Ovary (tissue), 9 donors: ENCODE data around the gene SMAD4. TPM values are rescaled to one million over a fixed set of nuclear protein-coding genes. Genes with fewer than 3 reads are reported as not detected.

Source experiments
- DNase-seq, 5 donors: peaks; one replicate each; pipeline ENCODE4 v3.0.0-alpha.2; 2019 to 2020
- H3K27ac ChIP-seq, 2 donors: fragments of 200-600 bp; one replicate each; pipeline versions ENCODE4 v1.5.1 to v1.8.0; 2019 to 2022
- H3K27me3 ChIP-seq: fragments of 200-600 bp; one replicate; pipeline ENCODE4 v1.8.0; 2022
- H3K36me3 ChIP-seq: fragments of 200-600 bp; sonication (generic); one replicate; pipeline ENCODE4 v1.5.1; 2019
- H3K4me1 ChIP-seq: one replicate; pipeline ENCODE4 v1.8.1; 2013; ENCODE audit warnings: mild to moderate bottlenecking, moderate library complexity; ENCODE audit not compliant: insufficient read depth
- H3K4me3 ChIP-seq: fragments of 200-600 bp; sonication (generic); one replicate; pipeline ENCODE4 v1.5.1; 2017
- H3K9me3 ChIP-seq, 2 donors: fragments of 200-600 bp in 1 of 2; sonication (generic) in 1 of 2; one replicate each; pipeline versions ENCODE4 v1.5.1 to v1.8.1; 2013 to 2019; ENCODE audit warnings: mild to moderate bottlenecking in 1 of 2, moderate library complexity in 1 of 2
- EP300 ChIP-seq: sonication (generic); formaldehyde crosslinking; IDR thresholded peaks from one replicate; pipeline ENCODE4 v1.6.1; 2017; ENCODE audit warnings: antibody characterized with exemption
- POLR2A ChIP-seq: fragments of 450-650 bp; IDR thresholded peaks from one replicate; pipeline ENCODE4 v1.6.1; 2017; ENCODE audit warnings: antibody characterized with exemption, mild to moderate bottlenecking, moderate library complexity
- WGBS, 3 donors: extraction: QIAGEN DNeasy Blood & Tissue Kit in 1 of 3; methylation state at CpG; one replicate each; pipeline versions ENCODE4 v1.1.5 to v1.1.7; 2013 to 2017; 5-methylcytosine and 5-hydroxymethylcytosine counted together
- intact Hi-C, 4 donors: fragments of 100-400 bp; cut with DNase I; formaldehyde crosslinking; loops; one replicate each; pipeline versions ENCODE4 v1.11.0 to v1.15.1; 2022 to 2023
- polyA plus RNA-seq, 2 donors: library from polyadenylated mRNA; stranded (reverse); fragments of 200-250 nt in 1 of 2; fragments of 350-450 nt in 1 of 2; fragmentation: Illumina TruSeq in 1 of 2; extraction: RNeasy Lipid Tissue Mini Kit (QIAGEN cat#74804) in 1 of 2; gene quantifications; one replicate each; pipeline ENCODE4 v1.2.3, GENCODE V29; 2013 to 2014
- total RNA-seq, 7 donors: library from RNA; depleted of rRNA in 2 of 7; stranded (reverse); fragments of >200 nt in 2 of 7; fragmentation: NEBNext Ultra II Directional in 3 of 7; extraction: Animal tissue kit (Norgen Biotek cat#: 25700) in 3 of 7; gene quantifications; one replicate each; pipeline versions ENCODE4 v1.1.0 to v1.2.4, GENCODE V29; 2016 to 2023
- TF ChIP-seq, protein P1 (sequence below), 3 donors: fragments of 450-650 bp in 2 of 3; fragments of 200-600 bp in 1 of 3; IDR thresholded peaks; one replicate each; pipeline versions ENCODE4 v1.5.1 to v1.8.0; 2016 to 2022; ENCODE audit warnings: antibody characterized with exemption in 3 of 3, mild to moderate bottlenecking in 1 of 3
- donor health status: DM: no; HTN: no; CAD: no; lungs with moderate emphysema.
- donor health status: DM: no; HTN: no; CAD: no.
- donor health status: Bipolar disorder and iron deficiency.
- donor health status: DM: yes; HTN: yes; CAD: no.
- donor health status: DM: no; HTN: no; CAD: no.
- donor health status: DM: yes; HTN: yes; CAD: no.

The SMAD4 gene
- total and polyA plus RNA-seq, 9 donors, result 38.5 to 159 (median 125) TPM

GRCh38 chr18:51076503-51076902, 46.5 kb downstream of the SMAD4 start:
- no peak overlapping the region for H3K27ac ChIP-seq
- H3K4me1 ChIP-seq, result peaks cover 7% of the 10 kb centered on the region
- H3K36me3 ChIP-seq, result no peaks in the 10 kb centered on the region
- H3K27me3 ChIP-seq, result no peaks in the 10 kb centered on the region
- no peak for TF ChIP-seq POLR2A
- no peak for TF ChIP-seq EP300
- TF ChIP-seq, protein P1, sequence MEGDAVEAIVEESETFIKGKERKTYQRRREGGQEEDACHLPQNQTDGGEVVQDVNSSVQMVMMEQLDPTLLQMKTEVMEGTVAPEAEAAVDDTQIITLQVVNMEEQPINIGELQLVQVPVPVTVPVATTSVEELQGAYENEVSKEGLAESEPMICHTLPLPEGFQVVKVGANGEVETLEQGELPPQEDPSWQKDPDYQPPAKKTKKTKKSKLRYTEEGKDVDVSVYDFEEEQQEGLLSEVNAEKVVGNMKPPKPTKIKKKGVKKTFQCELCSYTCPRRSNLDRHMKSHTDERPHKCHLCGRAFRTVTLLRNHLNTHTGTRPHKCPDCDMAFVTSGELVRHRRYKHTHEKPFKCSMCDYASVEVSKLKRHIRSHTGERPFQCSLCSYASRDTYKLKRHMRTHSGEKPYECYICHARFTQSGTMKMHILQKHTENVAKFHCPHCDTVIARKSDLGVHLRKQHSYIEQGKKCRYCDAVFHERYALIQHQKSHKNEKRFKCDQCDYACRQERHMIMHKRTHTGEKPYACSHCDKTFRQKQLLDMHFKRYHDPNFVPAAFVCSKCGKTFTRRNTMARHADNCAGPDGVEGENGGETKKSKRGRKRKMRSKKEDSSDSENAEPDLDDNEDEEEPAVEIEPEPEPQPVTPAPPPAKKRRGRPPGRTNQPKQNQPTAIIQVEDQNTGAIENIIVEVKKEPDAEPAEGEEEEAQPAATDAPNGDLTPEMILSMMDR (IDR thresholded peaks at IDR 0.05), result no peak
- no peaks in the 10 kb centered on the region for H3K9me3 ChIP-seq
- H3K4me3 ChIP-seq, result no peak overlapping the region
- no peak for DNase-seq
- WGBS, 3 donors, result 16 to 38% (median 20%) methylated on average over 4 of the region's 4 CpGs
- intact Hi-C loops, result no loop called here

DNA sequence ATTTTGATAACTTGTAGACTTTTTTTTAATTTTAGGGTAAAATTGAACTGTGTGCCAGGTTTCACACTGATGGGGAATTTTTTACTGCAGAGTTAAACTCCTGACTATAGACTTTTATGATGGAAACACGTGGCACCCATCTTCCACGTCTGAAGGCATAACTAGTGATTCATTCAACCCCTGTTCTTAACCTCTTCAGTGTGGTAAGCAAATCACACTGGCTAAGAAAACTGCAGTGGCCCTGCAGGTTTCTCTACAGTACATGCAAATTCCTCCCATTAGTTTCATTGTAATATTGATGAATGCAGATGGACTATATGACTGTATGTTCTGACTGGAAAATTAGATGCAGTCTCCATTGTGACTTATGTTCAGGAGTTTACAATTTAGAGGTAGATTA, 47.2 kb downstream of the SMAD4 start:
- WGBS, 3 donors, result 4 to 19% (median 10%) methylated on average over 2 of the region's 2 CpGs
- intact Hi-C loops, result no loop called here
- no peak for DNase-seq
- H3K4me3 ChIP-seq, result no peak overlapping the region
- peaks cover 7% of the 10 kb centered on the region for H3K4me1 ChIP-seq
- TF ChIP-seq EP300 (no peak), POLR2A (no peak)
- TF ChIP-seq, protein P1 (IDR thresholded peaks at IDR 0.05), result no peak
- H3K27ac ChIP-seq, result no peak overlapping the region
- no peaks in the 10 kb centered on the region for H3K27me3 ChIP-seq
- no peaks in the 10 kb centered on the region for H3K36me3 ChIP-seq
- H3K9me3 ChIP-seq, result no peaks in the 10 kb centered on the region

GRCh38 chr18:51078026-51078425, 48.0 kb downstream of the SMAD4 start:
- Histone ChIP-seq H3K27ac (no peak overlapping the region), H3K27me3 (no peaks in the 10 kb centered on the region), H3K9me3 (no peaks in the 10 kb centered on the region), H3K36me3 (no peaks in the 10 kb centered on the region), H3K4me3 (no peak overlapping the region), H3K4me1 (peaks cover 7% of the 10 kb centered on the region)
- WGBS, 3 donors, result 92 to 96% (median 94%) methylated on average over 5 of the region's 5 CpGs
- intact Hi-C loops, result no loop called here
- no peak for DNase-seq
- TF ChIP-seq POLR2A (no peak), EP300 (no peak)
- TF ChIP-seq, protein P1 (IDR thresholded peaks at IDR 0.05), result no peak

GRCh38 chr18:51082571-51083267, 52.7 kb downstream of the SMAD4 start:
- intact Hi-C loops, result no loop called here

More at GRCh38 chr18:51082571-51083267, 52.7 kb downstream of the SMAD4 start:
- no peaks in the 10 kb centered on the region for H3K4me1 ChIP-seq
- no peak overlapping the region for H3K27ac ChIP-seq
- WGBS, 3 donors, result 9 to 15% (median 10%) methylated on average over 2 of the region's 2 CpGs
- DNase-seq, result no peak
- no peak overlapping the region for H3K4me3 ChIP-seq
- H3K36me3 ChIP-seq, result no peaks in the 10 kb centered on the region
- H3K9me3 ChIP-seq, result no peaks in the 10 kb centered on the region
- H3K27me3 ChIP-seq, result no peaks in the 10 kb centered on the region
- TF ChIP-seq, protein P1 (IDR thresholded peaks at IDR 0.05), result no peak
- no peak for TF ChIP-seq EP300
- TF ChIP-seq POLR2A, result no peak
